Smooth muscle cell (in vitro differentiated cells): ENCODE results near the gene SMPD1. TPM values are rescaled to one million over a fixed set of nuclear protein-coding genes. Genes with fewer than 3 reads are reported as not detected.

Experiments used
- DNase-seq: peaks from one replicate; lab custom pipeline; 2025; ENCODE audit not compliant: unreplicated experiment; lab: John Stamatoyannopoulos, UW
- H2AFZ ChIP-seq: fragments of 200-600 bp; sonication (generic); 2 replicates; pipeline ENCODE4 v1.6.0; 2016; ENCODE audit warnings: antibody characterized with exemption, low read depth, mild to moderate bottlenecking
- H3F3A ChIP-seq: fragments of 200-600 bp; sonication (generic); 2 replicates; pipeline ENCODE4 v1.6.0; 2017; ENCODE audit warnings: antibody characterized with exemption, low read depth
- H3K27ac ChIP-seq: fragments of 200-600 bp; sonication (generic); 2 replicates; pipeline ENCODE4 v1.5.1; 2016; ENCODE audit warnings: low read depth, mild to moderate bottlenecking
- H3K27me3 ChIP-seq: fragments of 200-600 bp; sonication (generic); 2 replicates; pipeline ENCODE4 v1.6.1; 2016; ENCODE audit warnings: low read depth, mild to moderate bottlenecking
- H3K36me3 ChIP-seq: fragments of 200-600 bp; sonication (generic); 2 replicates; pipeline ENCODE4 v1.5.1; 2016; ENCODE audit warnings: low read depth
- H3K4me1 ChIP-seq: fragments of 200-600 bp; sonication (generic); 2 replicates; pipeline ENCODE4 v1.5.1; 2016; ENCODE audit warnings: low read depth
- H3K4me2 ChIP-seq: fragments of 200-600 bp; sonication (generic); 2 replicates; pipeline ENCODE4 v1.6.0; 2016; ENCODE audit warnings: mild to moderate bottlenecking
- H3K4me3 ChIP-seq: fragments of 200-600 bp; sonication (generic); 2 replicates; pipeline ENCODE4 v1.5.1; 2016; ENCODE audit warnings: mild to moderate bottlenecking
- H3K79me2 ChIP-seq: fragments of 200-600 bp; sonication (generic); 2 replicates; pipeline ENCODE4 v1.6.0; 2016; ENCODE audit warnings: low read depth, mild to moderate bottlenecking
- H3K9ac ChIP-seq: fragments of 200-600 bp; sonication (generic); 2 replicates; pipeline ENCODE4 v1.6.0; 2016; ENCODE audit warnings: low read depth
- H3K9me3 ChIP-seq: fragments of 200-600 bp; sonication (generic); replicated peaks from 2 replicates; pipeline ENCODE4 v1.5.1; 2016; ENCODE audit warnings: low read depth
- H4K20me1 ChIP-seq: fragments of 200-600 bp; sonication (generic); 2 replicates; pipeline ENCODE4 v1.6.0; 2016; ENCODE audit warnings: low read depth
- WGBS: methylation state at CpG from one replicate; pipeline ENCODE4 v1.1.7; 2016; ENCODE audit warnings: low lambda C conversion rate; 5-methylcytosine and 5-hydroxymethylcytosine counted together
- polyA plus RNA-seq: library from polyadenylated mRNA; unstranded; fragments of >200 nt; fragmentation: Nextera tagmentation; extraction: Ambion mirVana; gene quantifications from 2 replicates; pipeline ENCODE4 v1.2.1, GENCODE V29; 2016
- total RNA-seq: library from RNA; depleted of rRNA; stranded (reverse); fragments of >200 nt; gene quantifications from 2 replicates; pipeline ENCODE4 v1.2.3, GENCODE V29; 2014
- TF ChIP-seq, protein P1 (sequence below): fragments of 200-600 bp; sonication (generic); IDR thresholded peaks from 2 replicates; pipeline ENCODE4 v1.5.1; 2017; ENCODE audit warnings: borderline replicate concordance, mild to moderate bottlenecking, antibody characterized with exemption; ENCODE audit not compliant: insufficient read depth, poor library complexity, severe bottlenecking

SMPD1 gene
- total and polyA plus RNA-seq, 2 experiments from 2014 or later = 56.6 to 57.3 TPM

DNA sequence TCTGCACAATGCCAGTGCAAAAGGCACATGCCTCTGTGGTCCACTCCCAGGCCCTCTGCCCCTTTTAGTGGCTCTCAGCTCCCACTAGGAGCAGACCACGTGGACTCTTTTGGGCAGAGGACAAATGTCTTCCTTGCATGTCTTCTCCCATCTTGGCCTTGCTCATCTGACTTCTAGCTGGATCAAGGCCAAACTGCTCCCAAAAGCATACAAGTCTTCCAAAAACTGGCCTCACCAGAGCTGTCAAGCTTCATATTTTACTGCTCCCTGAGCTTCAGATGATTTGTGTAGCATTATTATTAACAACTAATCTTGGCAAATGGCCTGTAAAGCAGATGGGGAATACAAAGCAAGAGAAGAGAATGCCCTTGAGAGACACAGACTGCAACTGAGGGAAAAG is 6.9 kb downstream of the SMPD1 start:
- TF ChIP-seq, protein P1, sequence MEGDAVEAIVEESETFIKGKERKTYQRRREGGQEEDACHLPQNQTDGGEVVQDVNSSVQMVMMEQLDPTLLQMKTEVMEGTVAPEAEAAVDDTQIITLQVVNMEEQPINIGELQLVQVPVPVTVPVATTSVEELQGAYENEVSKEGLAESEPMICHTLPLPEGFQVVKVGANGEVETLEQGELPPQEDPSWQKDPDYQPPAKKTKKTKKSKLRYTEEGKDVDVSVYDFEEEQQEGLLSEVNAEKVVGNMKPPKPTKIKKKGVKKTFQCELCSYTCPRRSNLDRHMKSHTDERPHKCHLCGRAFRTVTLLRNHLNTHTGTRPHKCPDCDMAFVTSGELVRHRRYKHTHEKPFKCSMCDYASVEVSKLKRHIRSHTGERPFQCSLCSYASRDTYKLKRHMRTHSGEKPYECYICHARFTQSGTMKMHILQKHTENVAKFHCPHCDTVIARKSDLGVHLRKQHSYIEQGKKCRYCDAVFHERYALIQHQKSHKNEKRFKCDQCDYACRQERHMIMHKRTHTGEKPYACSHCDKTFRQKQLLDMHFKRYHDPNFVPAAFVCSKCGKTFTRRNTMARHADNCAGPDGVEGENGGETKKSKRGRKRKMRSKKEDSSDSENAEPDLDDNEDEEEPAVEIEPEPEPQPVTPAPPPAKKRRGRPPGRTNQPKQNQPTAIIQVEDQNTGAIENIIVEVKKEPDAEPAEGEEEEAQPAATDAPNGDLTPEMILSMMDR = no peak

GRCh38 chr11:6397636-6398035 is 7.4 kb downstream of the SMPD1 start:
- no peak overlapping the region for H3K9ac ChIP-seq
- no peaks in the 10 kb centered on the region for H3K27me3 ChIP-seq
- no peaks in the 10 kb centered on the region for H3K79me2 ChIP-seq
- H3K9me3 ChIP-seq = no peaks in the 10 kb centered on the region
- peaks cover 8% of the 10 kb centered on the region for H3F3A ChIP-seq
- peak overlapping the region; percentile 6 for H3K27ac ChIP-seq
- 3% methylated on average over 3 of the region's 3 CpGs for WGBS
- H3K4me2 ChIP-seq = no peak overlapping the region
- TF ChIP-seq, protein P1 = no peak
- DNase-seq = no peak
- H3K36me3 ChIP-seq = no peaks in the 10 kb centered on the region
- H3K4me1 ChIP-seq = no peaks in the 10 kb centered on the region
- no peaks in the 10 kb centered on the region for H4K20me1 ChIP-seq
- no peak overlapping the region for H3K4me3 ChIP-seq
- H2AFZ ChIP-seq = no peak overlapping the region

More for the DNA sequence above, 6.9 kb downstream of the SMPD1 start:
- H4K20me1 ChIP-seq = no peaks in the 10 kb centered on the region
- no peak overlapping the region for H3K4me2 ChIP-seq
- no peak overlapping the region for H2AFZ ChIP-seq
- H3F3A ChIP-seq = peaks cover 8% of the 10 kb centered on the region
- H3K4me1 ChIP-seq = no peaks in the 10 kb centered on the region
- WGBS = 70% methylated on average over 1 of the region's 1 CpG
- H3K27ac ChIP-seq = peak overlapping the region; percentile 6
- H3K27me3 ChIP-seq = no peaks in the 10 kb centered on the region
- H3K79me2 ChIP-seq = no peaks in the 10 kb centered on the region
- no peaks in the 10 kb centered on the region for H3K36me3 ChIP-seq
- H3K4me3 ChIP-seq = no peak overlapping the region
- no peak overlapping the region for H3K9ac ChIP-seq
- H3K9me3 ChIP-seq = no peaks in the 10 kb centered on the region
- DNase-seq = no peak

GRCh38 chr11:6400431-6401345 is 10.4 kb downstream of the SMPD1 start:
- Histone ChIP-seq H3K9ac (no peak overlapping the region), H3K27ac (no peak overlapping the region), H3K4me3 (no peak overlapping the region), H2AFZ (no peak overlapping the region), H4K20me1 (peaks cover 23% of the 10 kb centered on the region), H3K9me3 (no peaks in the 10 kb centered on the region), H3K4me2 (no peak overlapping the region), H3K4me1 (peaks cover 11% of the 10 kb centered on the region), H3F3A (peaks cover 8% of the 10 kb centered on the region), H3K79me2 (no peaks in the 10 kb centered on the region), H3K36me3 (no peaks in the 10 kb centered on the region), H3K27me3 (no peaks in the 10 kb centered on the region)
- no peak for DNase-seq
- TF ChIP-seq, protein P1 = no peak
- WGBS = 98% methylated on average over 15 of the region's 15 CpGs
